ENCODE results near the gene ADGRL2. TPM values are rescaled to one million over a fixed set of nuclear protein-coding genes. Genes with fewer than 3 reads are reported as not detected.
A peak's percentile ranks its signal among the peaks of the same experiment; 100 is the strongest.

Gene ADGRL2
- total RNA-seq (ENCODE audit: low replicate concordance): 201 and 270 TPM in 2 replicates

DNA sequence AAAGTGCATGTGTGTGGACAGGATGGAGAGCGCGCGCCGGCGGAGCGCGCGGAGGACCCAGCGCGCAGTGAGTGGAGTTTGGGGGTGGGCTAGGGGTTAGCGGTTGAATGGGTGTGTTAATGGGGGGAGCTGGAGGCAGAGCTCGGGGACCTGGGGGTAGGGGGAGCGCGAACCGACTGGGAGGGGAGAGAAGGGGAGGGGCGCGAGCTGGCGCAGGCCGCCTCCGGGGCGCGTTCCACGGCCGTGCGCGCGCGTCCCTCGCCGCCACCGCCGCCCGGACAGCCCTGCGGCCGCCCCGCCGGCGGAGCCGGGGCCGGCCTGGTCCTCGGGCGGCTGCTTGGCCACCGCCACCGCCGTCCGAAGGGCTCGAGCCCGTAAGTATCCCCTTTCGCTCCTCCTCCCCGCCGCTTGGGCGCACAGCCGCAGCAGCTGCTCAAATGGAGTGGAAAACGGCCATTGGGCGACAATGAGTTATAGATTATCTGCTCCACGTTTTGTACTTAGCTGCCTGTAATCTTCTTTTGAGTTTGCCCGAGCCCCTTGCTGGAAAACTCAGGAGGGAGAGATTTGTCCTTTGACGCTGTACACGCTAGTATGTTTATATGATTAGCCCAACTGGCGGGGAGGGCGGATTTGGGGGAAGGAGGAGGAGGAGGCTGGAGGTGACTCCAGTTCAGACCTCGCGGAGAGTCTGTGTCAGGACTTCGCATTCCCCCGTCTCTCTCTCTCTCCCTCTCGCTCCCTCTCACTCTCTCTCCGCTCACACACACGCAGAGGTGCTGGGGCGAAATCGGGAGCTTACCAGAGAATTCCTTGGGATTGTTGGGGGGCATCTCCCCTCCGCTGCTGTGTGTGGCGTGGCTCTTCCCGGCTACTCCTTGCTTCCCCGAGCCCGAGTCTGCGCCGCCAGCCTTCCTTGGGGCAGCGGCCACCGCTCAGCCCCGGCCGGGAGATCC, at the start of gene ADGRL2:
Gene ADGRL2, plus strand, starts transcription at position 240 of the 956 bp plus-strand sequence. CDS start 36,051 bp downstream, outside the sequence.
- peak within 1 kb of the TSS; percentile 97 for H3K27ac ChIP-seq
- H3K4me3 ChIP-seq: peak within 1 kb of the TSS; percentile 98
- peaks cover 11% of the 10 kb centered on the region for H3K27me3 Mint-ChIP-seq (ENCODE audit: insufficient read depth, low read depth)
- H3K79me2 ChIP-seq (ENCODE audit: low read depth): peaks cover 76% of the 10 kb centered on the region
- H3F3A ChIP-seq (ENCODE audit: low read depth): peaks cover 65% of the 10 kb centered on the region
- H3K9me3 Mint-ChIP-seq: no peaks in the 10 kb centered on the region
- DNase-seq (ENCODE audit: low spot score): peak; percentile 94
- peak within 1 kb of the TSS; percentile 86 for H3K9ac ChIP-seq
- peak within 1 kb of the TSS; percentile 65 for H2AFZ ChIP-seq (replicated peaks)
- H3K27me3 ChIP-seq: no peaks in the 10 kb centered on the region
- no peaks in the 10 kb centered on the region for H3K36me3 ChIP-seq
- peaks cover 28% of the 10 kb centered on the region for H3K4me1 Mint-ChIP-seq
- peak within 1 kb of the TSS; percentile 100 for H3K27ac Mint-ChIP-seq
- H3K9me3 ChIP-seq (ENCODE audit: low read depth): no peaks in the 10 kb centered on the region
- peak within 1 kb of the TSS; percentile 88 for H3K4me2 ChIP-seq
- H4K20me1 ChIP-seq (ENCODE audit: low read depth): peaks cover 41% of the 10 kb centered on the region
- no peaks in the 10 kb centered on the region for H3K36me3 Mint-ChIP-seq
- H3K4me3 Mint-ChIP-seq: peak within 1 kb of the TSS; percentile 99
- no peak for TF ChIP-seq EZH2 (IDR thresholded peaks at IDR 0.05)
- TF ChIP-seq EZH2phosphoT487 (IDR thresholded peaks at IDR 0.05): no peak
- TF ChIP-seq, protein P1, sequence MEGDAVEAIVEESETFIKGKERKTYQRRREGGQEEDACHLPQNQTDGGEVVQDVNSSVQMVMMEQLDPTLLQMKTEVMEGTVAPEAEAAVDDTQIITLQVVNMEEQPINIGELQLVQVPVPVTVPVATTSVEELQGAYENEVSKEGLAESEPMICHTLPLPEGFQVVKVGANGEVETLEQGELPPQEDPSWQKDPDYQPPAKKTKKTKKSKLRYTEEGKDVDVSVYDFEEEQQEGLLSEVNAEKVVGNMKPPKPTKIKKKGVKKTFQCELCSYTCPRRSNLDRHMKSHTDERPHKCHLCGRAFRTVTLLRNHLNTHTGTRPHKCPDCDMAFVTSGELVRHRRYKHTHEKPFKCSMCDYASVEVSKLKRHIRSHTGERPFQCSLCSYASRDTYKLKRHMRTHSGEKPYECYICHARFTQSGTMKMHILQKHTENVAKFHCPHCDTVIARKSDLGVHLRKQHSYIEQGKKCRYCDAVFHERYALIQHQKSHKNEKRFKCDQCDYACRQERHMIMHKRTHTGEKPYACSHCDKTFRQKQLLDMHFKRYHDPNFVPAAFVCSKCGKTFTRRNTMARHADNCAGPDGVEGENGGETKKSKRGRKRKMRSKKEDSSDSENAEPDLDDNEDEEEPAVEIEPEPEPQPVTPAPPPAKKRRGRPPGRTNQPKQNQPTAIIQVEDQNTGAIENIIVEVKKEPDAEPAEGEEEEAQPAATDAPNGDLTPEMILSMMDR (IDR thresholded peaks at IDR 0.05): no peak
- peaks cover 43% of the 10 kb centered on the region for H3K4me1 ChIP-seq

- H3K36me3 ChIP-seq: no peaks in the 10 kb centered on the region
- no peaks in the 10 kb centered on the region for H3K79me2 ChIP-seq (ENCODE audit: low read depth)
- DNase-seq (ENCODE audit: low spot score): no peak
- no peak overlapping the region for H3K27ac ChIP-seq
- no peaks in the 10 kb centered on the region for H3K9me3 ChIP-seq (ENCODE audit: low read depth)
- Mint-ChIP-seq H3K4me3 (no peak overlapping the region), H3K4me1 (no peaks in the 10 kb centered on the region), H3K27ac (no peak overlapping the region), H3K36me3 (no peaks in the 10 kb centered on the region), H3K27me3 (ENCODE audit: insufficient read depth, low read depth) (no peaks in the 10 kb centered on the region), H3K9me3 (no peaks in the 10 kb centered on the region)
- no peaks in the 10 kb centered on the region for H3K4me1 ChIP-seq
- H3K27me3 ChIP-seq: no peaks in the 10 kb centered on the region
- no peak overlapping the region for H3K4me3 ChIP-seq
- no peak overlapping the region for H2AFZ ChIP-seq (replicated peaks)
- no peak overlapping the region for H3K4me2 ChIP-seq
- H4K20me1 ChIP-seq (ENCODE audit: low read depth): no peaks in the 10 kb centered on the region
- TF ChIP-seq EZH2 (IDR thresholded peaks at IDR 0.05): no peak
- TF ChIP-seq, protein P1 (IDR thresholded peaks at IDR 0.05): no peak
- no peak for TF ChIP-seq EZH2phosphoT487 (IDR thresholded peaks at IDR 0.05)
- H3F3A ChIP-seq (ENCODE audit: low read depth): no peaks in the 10 kb centered on the region
- no peak overlapping the region for H3K9ac ChIP-seq
Measured at GRCh38 chr1:81752840-81753239, 47.9 kb upstream of the ADGRL2 start.

GRCh38 chr1:81754424-81754823, 46.3 kb upstream of the ADGRL2 start:
- no peaks in the 10 kb centered on the region for H3K4me1 ChIP-seq
- no peaks in the 10 kb centered on the region for H3K36me3 ChIP-seq
- H3K4me1 Mint-ChIP-seq: no peaks in the 10 kb centered on the region
- no peaks in the 10 kb centered on the region for H3K27me3 Mint-ChIP-seq (ENCODE audit: insufficient read depth, low read depth)
- no peaks in the 10 kb centered on the region for H3K79me2 ChIP-seq (ENCODE audit: low read depth)
- no peaks in the 10 kb centered on the region for H3K9me3 Mint-ChIP-seq
- no peaks in the 10 kb centered on the region for H4K20me1 ChIP-seq (ENCODE audit: low read depth)
- H3K27ac Mint-ChIP-seq: no peak overlapping the region
- no peak for DNase-seq (ENCODE audit: low spot score)
- H3K36me3 Mint-ChIP-seq: no peaks in the 10 kb centered on the region
- no peak overlapping the region for H3K9ac ChIP-seq
- no peak overlapping the region for H3K27ac ChIP-seq
- TF ChIP-seq EZH2 (IDR thresholded peaks at IDR 0.05) (no peak), EZH2phosphoT487 (IDR thresholded peaks at IDR 0.05) (no peak)
- TF ChIP-seq, protein P1 (IDR thresholded peaks at IDR 0.05): no peak
- H3K4me3 Mint-ChIP-seq: no peak overlapping the region
- no peaks in the 10 kb centered on the region for H3K9me3 ChIP-seq (ENCODE audit: low read depth)
- H3F3A ChIP-seq (ENCODE audit: low read depth): no peaks in the 10 kb centered on the region
- H3K27me3 ChIP-seq: no peaks in the 10 kb centered on the region
- no peak overlapping the region for H3K4me3 ChIP-seq
- H2AFZ ChIP-seq (replicated peaks): no peak overlapping the region
- no peak overlapping the region for H3K4me2 ChIP-seq

Data from neural progenitor cell (in vitro differentiated cells).